Activated CD4-positive, alpha-beta T cell treated with anti-CD3 and anti-CD28 coated beads for 24 hours (primary cell): ENCODE results near the gene RNASE7.

Source experiments
- DNase-seq, 2 donors: peaks; one replicate each; pipeline ENCODE4 v3.0.0-alpha.2; 2020; ENCODE audit warnings: low read depth in 2 of 2

Gene RNASE7

GRCh38 chr14:21068521-21069387 lies 26.6 kb downstream of the RNASE7 start:
- no peak for DNase-seq

GRCh38 chr14:21069388-21070082 lies 27.4 kb downstream of the RNASE7 start:
- no peak for DNase-seq

- DNase-seq, result no peak
Observed at GRCh38 chr14:21070083-21070609, 28.0 kb downstream of the RNASE7 start, which contains the start of gene ARHGEF40. Gene ARHGEF40, plus strand, starts transcription at chr14:21070304. Its CDS starts 93 bp downstream, at chr14:21070397.

DNA sequence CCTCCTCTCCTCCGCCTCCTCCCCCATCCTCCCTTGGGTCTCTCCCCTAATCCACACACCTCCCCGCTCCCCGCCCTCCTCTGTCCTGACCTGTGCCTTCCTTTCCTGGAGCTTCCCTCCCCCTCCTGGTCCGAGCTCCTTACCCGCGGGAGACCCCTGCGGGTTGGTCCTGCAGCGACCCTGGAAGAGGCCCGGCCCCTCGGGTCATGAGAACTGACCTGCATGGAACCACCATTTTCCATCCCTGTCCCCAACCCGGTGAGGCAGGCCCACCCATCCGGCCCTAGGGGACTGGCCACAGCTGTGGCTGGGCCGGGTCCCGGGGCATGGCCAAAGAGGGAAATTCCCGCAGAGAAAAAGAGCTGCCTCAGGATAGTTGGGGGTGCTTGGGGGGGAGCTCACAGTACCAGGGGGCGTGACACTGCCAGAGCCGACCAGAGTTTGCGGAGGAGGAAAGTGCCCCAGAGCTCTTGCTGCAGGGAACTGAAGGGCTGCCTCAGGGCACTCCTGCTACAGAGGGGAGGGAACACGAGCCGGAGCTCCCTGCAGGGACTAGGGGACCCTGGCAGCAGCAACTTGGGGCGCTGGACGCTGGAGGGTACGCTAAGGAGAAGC lies 28.6 kb downstream of the RNASE7 start:
- DNase-seq, result no peak

GRCh38 chr14:21071225-21072030 lies 29.3 kb downstream of the RNASE7 start:
- peak in 1 of 2 donors; percentile 38 for DNase-seq

GRCh38 chr14:21072031-21072473 lies 29.9 kb downstream of the RNASE7 start:
- DNase-seq, result no peak

DNA sequence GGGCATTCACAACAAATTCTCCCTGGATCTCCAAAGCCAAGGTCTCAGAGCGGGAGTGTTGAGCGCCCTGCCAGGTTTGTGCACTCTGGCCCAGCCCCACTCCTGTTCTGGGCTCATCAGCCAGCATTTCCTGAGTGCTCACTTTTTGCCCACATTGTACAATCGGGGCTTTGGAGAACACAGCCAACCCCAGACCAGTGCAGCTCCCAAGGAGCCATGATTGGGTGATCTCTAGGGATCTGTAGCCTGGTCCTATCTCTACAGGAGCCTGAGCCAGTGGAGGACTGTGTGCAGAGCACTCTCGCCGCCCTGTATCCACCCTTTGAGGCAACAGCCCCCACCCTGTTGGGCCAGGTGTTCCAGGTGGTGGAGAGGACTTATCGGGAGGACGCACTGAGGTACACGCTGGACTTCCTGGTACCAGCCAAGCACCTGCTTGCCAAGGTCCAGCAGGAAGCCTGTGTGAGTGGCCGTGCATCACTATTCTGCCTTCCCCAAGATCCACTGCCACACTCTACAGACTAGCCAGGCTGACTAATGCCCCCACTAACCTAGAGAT lies 30.7 kb downstream of the RNASE7 start:
- DNase-seq, result no peak

DNA sequence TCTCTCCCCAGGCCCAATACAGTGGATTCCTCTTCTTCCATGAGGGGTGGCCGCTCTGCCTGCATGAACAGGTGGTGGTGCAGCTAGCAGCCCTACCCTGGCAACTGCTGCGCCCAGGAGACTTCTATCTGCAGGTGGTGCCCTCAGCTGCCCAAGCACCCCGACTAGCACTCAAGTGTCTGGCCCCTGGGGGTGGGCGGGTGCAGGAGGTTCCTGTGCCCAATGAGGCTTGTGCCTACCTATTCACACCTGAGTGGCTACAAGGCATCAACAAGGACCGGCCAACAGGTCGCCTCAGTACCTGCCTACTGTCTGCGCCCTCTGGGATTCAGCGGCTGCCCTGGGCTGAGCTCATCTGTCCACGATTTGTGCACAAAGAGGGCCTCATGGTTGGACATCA lies 31.8 kb downstream of the RNASE7 start:
- DNase-seq, result no peak

DNA sequence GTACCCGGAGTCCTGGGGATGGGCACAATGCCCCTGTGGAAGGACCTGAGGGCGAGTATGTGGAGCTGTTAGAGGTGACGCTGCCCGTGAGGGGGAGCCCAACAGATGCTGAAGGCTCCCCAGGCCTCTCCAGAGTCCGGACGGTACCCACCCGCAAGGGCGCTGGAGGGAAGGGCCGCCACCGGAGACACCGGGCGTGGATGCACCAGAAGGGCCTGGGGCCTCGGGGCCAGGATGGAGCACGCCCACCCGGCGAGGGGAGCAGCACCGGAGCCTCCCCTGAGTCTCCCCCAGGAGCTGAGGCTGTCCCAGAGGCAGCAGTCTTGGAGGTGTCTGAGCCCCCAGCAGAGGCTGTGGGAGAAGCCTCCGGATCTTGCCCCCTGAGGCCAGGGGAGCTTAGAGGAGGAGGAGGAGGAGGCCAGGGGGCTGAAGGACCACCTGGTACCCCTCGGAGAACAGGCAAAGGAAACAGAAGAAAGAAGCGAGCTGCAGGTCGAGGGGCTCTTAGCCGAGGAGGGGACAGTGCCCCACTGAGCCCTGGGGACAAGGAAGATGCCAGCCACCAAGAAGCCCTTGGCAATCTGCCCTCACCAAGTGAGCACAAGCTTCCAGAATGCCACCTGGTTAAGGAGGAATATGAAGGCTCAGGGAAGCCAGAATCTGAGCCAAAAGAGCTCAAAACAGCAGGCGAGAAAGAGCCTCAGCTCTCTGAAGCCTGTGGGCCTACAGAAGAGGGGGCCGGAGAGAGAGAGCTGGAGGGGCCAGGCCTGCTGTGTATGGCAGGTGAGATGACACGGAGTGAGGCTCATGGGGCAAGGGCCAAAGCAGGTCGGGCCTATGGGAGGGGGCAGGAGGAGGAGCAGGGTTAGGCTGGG lies 32.5 kb downstream of the RNASE7 start:
- DNase-seq, result no peak

DNA sequence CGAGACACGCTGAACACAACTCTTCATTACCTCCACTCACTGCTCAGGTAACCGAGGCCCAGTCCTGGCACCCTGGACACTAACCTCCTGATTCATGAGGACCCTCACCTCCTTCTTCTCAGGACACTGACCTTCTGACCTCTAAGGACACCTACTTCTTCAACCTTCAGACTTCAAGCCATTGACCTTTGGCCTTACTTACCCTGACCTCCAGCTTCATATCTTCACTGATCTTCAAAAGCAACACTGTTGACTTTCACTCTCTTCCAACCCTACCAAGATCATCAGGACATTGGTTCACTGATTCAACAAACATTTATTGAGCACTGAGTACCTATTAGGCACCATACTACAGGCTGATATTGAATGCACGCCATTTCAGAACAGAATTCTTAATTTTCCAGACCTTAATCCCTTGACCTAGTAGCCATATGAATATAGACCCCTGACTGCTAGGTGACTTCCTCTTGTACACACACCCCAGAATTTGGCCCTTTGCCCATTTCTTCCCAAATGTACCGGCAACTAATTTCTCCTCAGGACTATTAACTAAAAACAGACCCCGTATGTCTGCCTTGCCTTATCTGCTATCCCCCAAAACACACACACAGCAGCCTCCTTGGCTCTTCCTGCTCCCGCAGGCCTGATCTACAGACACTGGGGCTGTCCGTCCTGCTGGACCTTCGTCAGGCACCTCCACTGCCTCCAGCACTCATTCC lies 33.7 kb downstream of the RNASE7 start:
- DNase-seq, result no peak

DNA sequence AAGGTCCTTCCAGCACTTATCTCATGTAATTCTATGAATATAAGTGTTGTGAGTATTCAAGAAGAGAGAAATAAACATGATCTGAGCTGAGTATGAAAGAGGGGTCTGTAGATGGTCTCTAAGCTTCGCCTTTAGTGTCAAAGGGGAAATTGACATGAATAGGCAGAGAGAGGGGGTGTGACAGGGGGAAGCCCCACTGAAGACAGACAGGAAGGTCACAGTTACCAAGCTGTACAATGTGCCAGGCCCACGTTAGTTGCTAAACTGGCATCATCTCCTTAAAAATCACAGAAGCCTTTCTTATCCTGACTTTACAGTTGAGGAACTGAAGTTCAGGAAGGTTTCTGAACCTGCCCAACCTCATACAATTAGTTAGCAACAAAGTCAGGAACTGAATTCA lies 35.5 kb downstream of the RNASE7 start:
- DNase-seq, result no peak

DNA sequence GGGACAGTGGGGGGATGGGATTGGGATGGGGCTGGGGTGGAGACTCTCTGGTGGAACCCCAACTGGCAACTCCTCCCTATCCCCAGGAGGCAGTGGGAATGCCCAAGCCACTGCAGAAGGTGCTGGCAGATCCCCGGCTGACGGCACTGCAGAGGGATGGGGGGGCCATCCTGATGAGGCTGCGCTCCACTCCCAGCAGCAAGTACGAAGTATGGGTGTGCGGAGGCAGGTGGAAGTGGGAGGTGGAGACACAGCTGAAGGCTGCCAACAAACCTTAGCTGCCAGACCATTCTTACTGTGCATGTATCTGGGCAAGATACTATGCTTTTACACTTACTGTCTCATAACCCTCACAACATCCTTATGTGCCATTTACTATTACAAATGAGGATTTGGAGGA lies 36.1 kb downstream of the RNASE7 start:
- no peak for DNase-seq

GRCh38 chr14:21078726-21079125 lies 36.6 kb downstream of the RNASE7 start:
- no peak for DNase-seq

- no peak for DNase-seq
Observed at GRCh38 chr14:21081521-21082142, 39.5 kb downstream of the RNASE7 start.

DNA sequence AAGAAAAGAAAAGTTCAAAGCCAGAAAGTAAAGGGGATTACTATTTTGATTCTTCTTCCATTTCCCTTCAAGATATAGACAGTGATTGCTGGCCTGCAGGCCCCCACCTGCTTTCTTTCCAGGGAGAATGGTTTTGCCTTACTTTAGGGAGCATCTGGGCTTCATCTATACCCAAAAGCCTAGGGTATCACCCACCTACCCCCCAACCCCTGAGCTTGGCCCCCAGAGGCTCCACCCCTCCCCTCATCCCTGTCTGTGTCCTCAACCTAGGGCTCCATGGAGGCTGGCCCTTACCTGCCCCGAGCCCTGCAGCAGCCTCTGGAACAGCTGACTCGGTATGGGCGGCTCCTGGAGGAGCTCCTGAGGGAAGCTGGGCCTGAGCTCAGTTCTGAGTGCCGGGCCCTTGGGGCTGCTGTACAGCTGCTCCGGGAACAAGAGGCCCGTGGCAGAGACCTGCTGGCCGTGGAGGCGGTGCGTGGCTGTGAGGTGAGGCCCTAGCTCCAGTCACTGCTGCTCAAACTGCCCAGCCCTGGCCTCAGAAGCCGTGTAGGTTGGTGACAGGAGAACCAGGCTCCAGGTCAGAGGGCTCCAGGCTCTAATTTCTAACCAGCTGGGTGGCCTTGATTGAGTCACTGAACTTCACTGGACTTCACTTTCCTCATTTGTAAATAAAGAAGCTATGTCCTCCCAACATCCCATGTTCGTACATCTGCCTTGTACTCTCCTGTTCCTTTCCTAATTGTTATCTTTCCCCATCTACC lies 41.6 kb downstream of the RNASE7 start:
- DNase-seq, result no peak

- DNase-seq, result no peak
Observed at GRCh38 chr14:21084396-21084795, 42.2 kb downstream of the RNASE7 start.

- no peak for DNase-seq
Observed at GRCh38 chr14:21084998-21085853, 43.1 kb downstream of the RNASE7 start.
